K562 (cell line): ENCODE results near the gene VDR. TPM values are rescaled to one million over a fixed set of nuclear protein-coding genes. Genes with fewer than 3 reads are reported as not detected.

Experiments used
- ATAC-seq: fragments of 200-7000 bp; cut with Tn5 transposase; 3 replicates; pipeline ENCODE4 v1.9.1; 2020; ENCODE audit warnings: moderate library complexity
- BruUV-seq: library from RNA; stranded (reverse); fragments of 400-500 nt; replicated peaks from 2 replicates; lab custom pipeline; 2021; lab: Mats Ljungman, UMichigan
- CTCF ChIA-PET: fragments of 300-600 bp; formaldehyde crosslinking; extraction: SDS; loops from one replicate; lab custom pipeline; 2021; ENCODE audit warnings: low intra/inter-chr PET ratio; lab: Yijun Ruan, JAX
- POLR2A ChIA-PET: fragments of 300-600, 350-650 bp; sonication (Branson Sonifier 250); formaldehyde crosslinking; extraction: SDS; loops from one replicate; lab custom pipeline; 2021; ENCODE audit warnings: antibody characterized with exemption, inconsistent platforms; lab: Yijun Ruan, JAX
- DNase-seq, 4 experiments: peaks; one replicate each; pipeline versions ENCODE4 v3.0.0 to v3.0.0-alpha.2; 2011 to 2018; ENCODE audit warnings: low spot score in 3 of 4, mixed read lengths in 3 of 4; ENCODE audit errors: extremely low read depth in 1 of 4
- FAIRE-seq: peaks from 2 replicates; lab custom pipeline; 2011; peaks lifted over from hg19 to GRCh38; lab: Jason Lieb, UNC
- H2AFZ ChIP-seq: 2 replicates; pipeline ENCODE4 v1.6.0; 2011; ENCODE audit warnings: low read depth, low read length, control low read depth, inconsistent platforms
- H3K27ac ChIP-seq: fragments of 200-600 bp; 3 replicates; pipeline ENCODE4 v1.8.0; 2011; ENCODE audit warnings: low read depth, mild to moderate bottlenecking, control low read depth, inconsistent platforms, low read length, moderate library complexity, mixed read lengths; ENCODE audit errors: extremely low read depth
- H3K27me3 ChIP-seq, 2 experiments: fragments of 300-600 bp in 1 of 2; 2 replicates in 1 of 2; 3 replicates in 1 of 2; pipeline versions ENCODE4 v1.6.0 to v1.8.0; 2011; ENCODE audit warnings: inconsistent platforms in 2 of 2, low read length in 2 of 2, mild to moderate bottlenecking in 1 of 2, mixed read lengths in 1 of 2, moderate library complexity in 1 of 2; ENCODE audit not compliant: control insufficient read depth in 2 of 2, insufficient read depth in 2 of 2
- H3K36me3 ChIP-seq: fragments of 300-600 bp; 3 replicates; pipeline ENCODE4 v1.8.0; 2011; ENCODE audit warnings: mild to moderate bottlenecking, low read length, inconsistent platforms; ENCODE audit not compliant: control insufficient read depth, insufficient read depth
- H3K4me1 ChIP-seq, 2 experiments: fragments of 200-600 bp in 1 of 2; replicated peaks in 1 of 2; 2 replicates in 1 of 2; 3 replicates in 1 of 2; pipeline versions ENCODE4 v1.5.1 to v1.8.0; 2011; ENCODE audit warnings: inconsistent platforms in 2 of 2, low read length in 2 of 2, mild to moderate bottlenecking in 1 of 2, mixed read lengths in 1 of 2, moderate library complexity in 1 of 2; ENCODE audit not compliant: control insufficient read depth in 2 of 2, insufficient read depth in 2 of 2
- H3K4me2 ChIP-seq: 2 replicates; pipeline ENCODE4 v1.6.1; 2011; ENCODE audit warnings: low read length, control low read depth, inconsistent platforms, mixed read lengths; ENCODE audit not compliant: insufficient read depth
- H3K4me3 ChIP-seq: fragments of 200-600 bp; sonication (generic), shearing (Covaris generic); 2 replicates; pipeline ENCODE4 v1.5.1; 2016; ENCODE audit warnings: control low read depth, inconsistent platforms
- H3K79me2 ChIP-seq: fragments of 200-600 bp; 3 replicates; pipeline ENCODE4 v1.8.0; 2011; ENCODE audit warnings: low read length, inconsistent platforms; ENCODE audit not compliant: control insufficient read depth, insufficient read depth
- H3K9ac ChIP-seq, 2 experiments: 2 replicates each; pipeline versions ENCODE4 v1.6.0 to v1.6.1; 2011; ENCODE audit warnings: low read depth in 2 of 2, low read length in 2 of 2, control low read depth in 1 of 2, inconsistent platforms in 1 of 2, mild to moderate bottlenecking in 1 of 2, mixed read lengths in 1 of 2; ENCODE audit not compliant: insufficient read depth in 1 of 2
- H3K9me1 ChIP-seq: one replicate; pipeline ENCODE4 v1.6.0; 2011; ENCODE audit warnings: inconsistent platforms, mild to moderate bottlenecking, low read length, moderate library complexity; ENCODE audit not compliant: control insufficient read depth, insufficient read depth
- H3K9me3 ChIP-seq: replicated peaks from 2 replicates; pipeline ENCODE4 v1.5.1; 2011; ENCODE audit warnings: low read depth, low read length, inconsistent platforms; ENCODE audit not compliant: control insufficient read depth, insufficient read depth
- H4K20me1 ChIP-seq: replicated peaks from 2 replicates; pipeline ENCODE4 v1.6.1; 2011; ENCODE audit warnings: low read length, inconsistent platforms, mixed read lengths; ENCODE audit not compliant: control insufficient read depth, insufficient read depth
- DMBX1 ChIP-seq: fragments of 250-450 bp; sonication (Bioruptor Pico); IDR thresholded peaks from 2 replicates; pipeline ENCODE4 v1.8.0; 2022; ENCODE audit warnings: inconsistent platforms, mild to moderate bottlenecking, moderate library complexity, borderline replicate concordance
- DPF2 ChIP-seq: fragments of 450-650 bp; IDR thresholded peaks from 2 replicates; pipeline ENCODE4 v1.6.1; 2016
- FOXK2 ChIP-seq, 2 experiments: fragments of 450-650 bp; IDR thresholded peaks in 1 of 2; conservative IDR thresholded peaks in 1 of 2; 2 replicates each; pipeline ENCODE4 v1.6.1; 2016; ENCODE audit warnings: low read depth in 2 of 2, mild to moderate bottlenecking in 1 of 2
- NFE2L1 ChIP-seq: fragments of 450-650 bp; IDR thresholded peaks from 2 replicates; pipeline ENCODE4 v1.6.1; 2016; ENCODE audit warnings: missing genetic modification characterization, low read depth, mild to moderate bottlenecking, missing compliant biosample characterization, moderate library complexity, borderline replicate concordance
- NR2C1 ChIP-seq, 2 experiments: fragments of 450-650 bp; IDR thresholded peaks; 2 replicates each; pipeline ENCODE4 v1.6.1; 2017; ENCODE audit warnings: mild to moderate bottlenecking in 2 of 2, antibody characterized with exemption in 1 of 2, inconsistent platforms in 1 of 2, missing compliant biosample characterization in 1 of 2, missing genetic modification characterization in 1 of 2
- ZNF79 ChIP-seq: fragments of 250-450 bp; sonication (Bioruptor Pico); IDR thresholded peaks from 2 replicates; pipeline ENCODE4 v1.4.0; 2020; ENCODE audit warnings: low read depth, mild to moderate bottlenecking, moderate library complexity
- WGBS: fragments of 100-300 bp; shearing (Covaris generic); methylation state at CpG from one replicate; pipeline ENCODE4 v1.1.6; 2016; ENCODE audit warnings: low coverage, mixed read lengths; ENCODE audit not compliant: insufficient coverage; ENCODE audit errors: missing lambda C conversion rate; 5-methylcytosine and 5-hydroxymethylcytosine counted together
- in situ Hi-C: fragments of 300-500 bp; cut with MboI; formaldehyde crosslinking; loops from 4 replicates; pipeline ENCODE4 v1.15.0; 2018; ENCODE audit warnings: inconsistent platforms, mixed read lengths
- intact Hi-C: fragments of 100-400 bp; cut with micrococcal nuclease; formaldehyde crosslinking; loops from 2 replicates; pipeline ENCODE4 v1.14.2; 2022
- polyA plus RNA-seq, 8 experiments: library from polyadenylated mRNA; depleted of rRNA in 4 of 8; stranded (reverse) in 5 of 8; unstranded in 3 of 8; fragments of >200 nt; fragmentation: Nextera tagmentation in 2 of 8; fragmentation: Illumina TruSeq in 1 of 8; extraction: Ambion mirVana in 2 of 8; extraction: Trizol in 1 of 8; gene quantifications; 2 replicates each; pipeline versions ENCODE4 v1.2.1 to v1.2.3, GENCODE V29; 2011 to 2014; ENCODE audit warnings: inconsistent platforms in 1 of 8, missing spikeins in 1 of 8
- total RNA-seq, 7 experiments: library from RNA; depleted of rRNA in 6 of 7; stranded (reverse); fragments of >200 nt in 6 of 7; fragmentation: Illumina TruSeq in 2 of 7; extraction: Trizol in 2 of 7; gene quantifications; 2 replicates each; pipeline versions ENCODE4 v1.2.1 to v1.2.3, GENCODE V29; 2011 to 2021; ENCODE audit warnings: low replicate concordance in 1 of 7
- TF ChIP-seq, protein P1 (sequence below): sonication (generic); formaldehyde crosslinking; IDR thresholded peaks from 2 replicates; pipeline ENCODE4 v1.8.1; 2023; ENCODE audit warnings: mild to moderate bottlenecking, missing genetic modification reagents
- TF ChIP-seq, protein P2 (sequence below): sonication (generic); formaldehyde crosslinking; IDR thresholded peaks from 2 replicates; pipeline ENCODE4 v1.8.1; 2022; ENCODE audit warnings: missing genetic modification reagents
- TF ChIP-seq, protein P3 (sequence below): fragments of 450-650 bp; IDR thresholded peaks from 2 replicates; pipeline ENCODE4 v1.6.1; 2016; ENCODE audit warnings: antibody characterized with exemption
- TF ChIP-seq, protein P4 (sequence below): sonication (generic); formaldehyde crosslinking; IDR thresholded peaks from 2 replicates; pipeline ENCODE4 v1.8.1; 2023; ENCODE audit warnings: mild to moderate bottlenecking, missing genetic modification reagents

Gene VDR
- total and polyA plus RNA-seq, 9 of the 15 experiments (the other 6 are each of a cell fraction or from before 2014, with no cell fraction given): 0.61 to 4.8 (median 2.0) TPM

DNA sequence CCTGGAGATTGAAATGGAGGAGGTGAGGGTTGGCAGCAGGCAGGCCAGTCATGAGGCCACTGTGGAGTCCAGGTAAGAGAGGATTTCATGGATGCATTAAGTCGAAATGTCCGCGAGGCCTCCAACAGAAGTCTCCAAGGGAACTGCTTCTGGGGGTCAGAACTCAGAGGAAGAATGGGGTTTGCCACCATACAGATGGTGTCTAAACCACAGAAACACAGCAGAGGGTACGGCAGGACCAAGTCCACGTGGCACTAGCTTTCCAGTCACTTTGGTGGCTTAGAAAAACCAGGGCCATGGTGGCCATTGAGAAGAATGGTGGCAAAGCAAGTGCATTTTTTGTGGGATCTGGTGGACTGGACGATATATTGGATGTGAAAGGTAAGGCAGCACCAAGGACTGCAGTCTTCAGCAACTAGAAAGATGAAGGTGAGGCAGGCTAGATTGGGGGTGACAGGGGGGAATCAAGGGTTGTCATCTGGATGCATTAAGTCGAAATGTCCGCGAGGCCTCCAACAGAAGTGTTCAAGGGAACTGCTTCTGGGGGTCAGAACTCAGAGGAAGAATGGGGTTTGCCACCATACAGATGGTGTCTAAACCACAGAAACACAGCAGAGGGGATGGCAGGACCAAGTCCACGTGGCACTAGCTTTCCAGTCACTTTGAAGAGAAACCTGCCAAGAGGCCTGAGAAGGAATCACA, 36.1 kb upstream of the VDR start:
- ChIA-PET CTCF (no interaction called here), POLR2A (interaction anchor here (0.6 to 1.4 kb wide), 3 partner anchors 9 to 275 kb away, joined by 3 to 6 read pairs (median 5); no protein-coding TSS in a partner anchor)
- no peaks in the 10 kb centered on the region for H3K9me1 ChIP-seq
- no peaks in the 10 kb centered on the region for H3K36me3 ChIP-seq
- H3K4me2 ChIP-seq: no peak overlapping the region
- TF ChIP-seq, protein P1, sequence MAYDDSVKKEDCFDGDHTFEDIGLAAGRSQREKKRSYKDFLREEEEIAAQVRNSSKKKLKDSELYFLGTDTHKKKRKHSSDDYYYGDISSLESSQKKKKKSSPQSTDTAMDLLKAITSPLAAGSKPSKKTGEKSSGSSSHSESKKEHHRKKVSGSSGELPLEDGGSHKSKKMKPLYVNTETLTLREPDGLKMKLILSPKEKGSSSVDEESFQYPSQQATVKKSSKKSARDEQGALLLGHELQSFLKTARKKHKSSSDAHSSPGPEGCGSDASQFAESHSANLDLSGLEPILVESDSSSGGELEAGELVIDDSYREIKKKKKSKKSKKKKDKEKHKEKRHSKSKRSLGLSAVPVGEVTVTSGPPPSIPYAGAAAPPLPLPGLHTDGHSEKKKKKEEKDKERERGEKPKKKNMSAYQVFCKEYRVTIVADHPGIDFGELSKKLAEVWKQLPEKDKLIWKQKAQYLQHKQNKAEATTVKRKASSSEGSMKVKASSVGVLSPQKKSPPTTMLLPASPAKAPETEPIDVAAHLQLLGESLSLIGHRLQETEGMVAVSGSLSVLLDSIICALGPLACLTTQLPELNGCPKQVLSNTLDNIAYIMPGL (CRISPR knock-in tag): no peak
- TF ChIP-seq, protein P2, sequence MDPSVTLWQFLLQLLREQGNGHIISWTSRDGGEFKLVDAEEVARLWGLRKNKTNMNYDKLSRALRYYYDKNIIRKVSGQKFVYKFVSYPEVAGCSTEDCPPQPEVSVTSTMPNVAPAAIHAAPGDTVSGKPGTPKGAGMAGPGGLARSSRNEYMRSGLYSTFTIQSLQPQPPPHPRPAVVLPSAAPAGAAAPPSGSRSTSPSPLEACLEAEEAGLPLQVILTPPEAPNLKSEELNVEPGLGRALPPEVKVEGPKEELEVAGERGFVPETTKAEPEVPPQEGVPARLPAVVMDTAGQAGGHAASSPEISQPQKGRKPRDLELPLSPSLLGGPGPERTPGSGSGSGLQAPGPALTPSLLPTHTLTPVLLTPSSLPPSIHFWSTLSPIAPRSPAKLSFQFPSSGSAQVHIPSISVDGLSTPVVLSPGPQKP (CRISPR knock-in tag): no peak
- TF ChIP-seq FOXK2 (conservative IDR thresholded peaks at IDR 0.05 in 1 of 2, IDR thresholded peaks at IDR 0.05 in 1 of 2; ENCODE audit: low read depth in 2 of 2) (no peak), DMBX1 (CRISPR knock-in tag) (no peak), NFE2L1 (tag) (no peak), NR2C1 (IDR thresholded peaks at IDR 0.05) (no peak), NR2C1 (tag; IDR thresholded peaks at IDR 0.05) (no peak), ZNF79 (no peak), DPF2 (no peak)
- TF ChIP-seq, protein P3, sequence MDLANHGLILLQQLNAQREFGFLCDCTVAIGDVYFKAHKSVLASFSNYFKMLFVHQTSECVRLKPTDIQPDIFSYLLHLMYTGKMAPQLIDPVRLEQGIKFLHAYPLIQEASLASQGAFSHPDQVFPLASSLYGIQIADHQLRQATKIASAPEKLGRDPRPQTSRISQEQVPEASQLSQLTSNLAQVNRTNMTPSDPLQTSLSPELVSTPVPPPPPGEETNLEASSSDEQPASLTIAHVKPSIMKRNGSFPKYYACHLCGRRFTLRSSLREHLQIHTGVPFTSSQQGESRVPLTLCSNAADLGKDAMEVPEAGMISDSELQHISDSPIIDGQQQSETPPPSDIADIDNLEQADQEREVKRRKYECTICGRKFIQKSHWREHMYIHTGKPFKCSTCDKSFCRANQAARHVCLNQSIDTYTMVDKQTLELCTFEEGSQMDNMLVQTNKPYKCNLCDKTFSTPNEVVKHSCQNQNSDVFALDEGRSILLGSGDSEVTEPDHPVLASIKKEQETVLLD: no peak
- TF ChIP-seq, protein P4, sequence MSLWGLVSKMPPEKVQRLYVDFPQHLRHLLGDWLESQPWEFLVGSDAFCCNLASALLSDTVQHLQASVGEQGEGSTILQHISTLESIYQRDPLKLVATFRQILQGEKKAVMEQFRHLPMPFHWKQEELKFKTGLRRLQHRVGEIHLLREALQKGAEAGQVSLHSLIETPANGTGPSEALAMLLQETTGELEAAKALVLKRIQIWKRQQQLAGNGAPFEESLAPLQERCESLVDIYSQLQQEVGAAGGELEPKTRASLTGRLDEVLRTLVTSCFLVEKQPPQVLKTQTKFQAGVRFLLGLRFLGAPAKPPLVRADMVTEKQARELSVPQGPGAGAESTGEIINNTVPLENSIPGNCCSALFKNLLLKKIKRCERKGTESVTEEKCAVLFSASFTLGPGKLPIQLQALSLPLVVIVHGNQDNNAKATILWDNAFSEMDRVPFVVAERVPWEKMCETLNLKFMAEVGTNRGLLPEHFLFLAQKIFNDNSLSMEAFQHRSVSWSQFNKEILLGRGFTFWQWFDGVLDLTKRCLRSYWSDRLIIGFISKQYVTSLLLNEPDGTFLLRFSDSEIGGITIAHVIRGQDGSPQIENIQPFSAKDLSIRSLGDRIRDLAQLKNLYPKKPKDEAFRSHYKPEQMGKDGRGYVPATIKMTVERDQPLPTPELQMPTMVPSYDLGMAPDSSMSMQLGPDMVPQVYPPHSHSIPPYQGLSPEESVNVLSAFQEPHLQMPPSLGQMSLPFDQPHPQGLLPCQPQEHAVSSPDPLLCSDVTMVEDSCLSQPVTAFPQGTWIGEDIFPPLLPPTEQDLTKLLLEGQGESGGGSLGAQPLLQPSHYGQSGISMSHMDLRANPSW (CRISPR knock-in tag): no peak
- H4K20me1 ChIP-seq: no peaks in the 10 kb centered on the region
- H2AFZ ChIP-seq: no peak overlapping the region
- no peaks in the 10 kb centered on the region for H3K9me3 ChIP-seq
- H3K9ac ChIP-seq: no peak overlapping the region
- H3K27ac ChIP-seq: no peak overlapping the region
- BruUV-seq: no TSS peak
- no peak overlapping the region for H3K4me3 ChIP-seq
- 4% methylated on average over 10 of the region's 10 CpGs for WGBS
- ATAC-seq: no peak
- H3K79me2 ChIP-seq: no peaks in the 10 kb centered on the region
- intact Hi-C loops: no loop called here
- no peak for FAIRE-seq
- no peak for DNase-seq
- peaks cover 31 to 58% of the 10 kb centered on the region in 2 experiments; a peak in 4 of 5 replicates for H3K27me3 ChIP-seq
- H3K4me1 ChIP-seq: peaks cover 0 to 20% of the 10 kb centered on the region in 2 experiments; a peak in 2 of 5 replicates
- in situ Hi-C loops: no loop called here
